CD4-positive, alpha-beta T cell treated with Interleukin-12 subunit alpha and Interleukin-12 subunit beta, for 1 hour (primary cell): ENCODE results near the gene MLLT1.

Experiments
- DNase-seq: peaks from one replicate; pipeline ENCODE4 v3.0.0-alpha.2; 2020

Gene MLLT1

DNA sequence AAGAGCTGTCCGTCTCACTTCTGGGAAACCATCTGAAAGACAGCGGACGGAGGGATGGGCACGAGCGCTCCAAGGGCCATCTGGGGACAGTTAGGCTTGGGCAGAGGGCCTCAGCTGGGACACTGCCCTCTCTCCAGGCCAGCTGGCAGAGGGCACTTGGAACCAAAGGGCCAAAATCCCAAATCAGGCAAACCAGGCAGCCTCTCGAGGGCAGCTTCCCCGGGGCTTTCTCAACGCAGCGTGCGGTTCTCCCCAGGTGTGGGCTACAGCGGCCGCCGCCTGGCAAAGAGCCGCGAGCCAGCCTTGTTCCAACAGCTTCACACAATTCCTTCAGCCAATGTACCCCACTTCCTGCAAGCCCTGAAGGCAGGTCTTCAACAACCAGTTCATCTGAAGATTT is 5.0 kb downstream of the MLLT1 start:
- DNase-seq: no peak

DNA sequence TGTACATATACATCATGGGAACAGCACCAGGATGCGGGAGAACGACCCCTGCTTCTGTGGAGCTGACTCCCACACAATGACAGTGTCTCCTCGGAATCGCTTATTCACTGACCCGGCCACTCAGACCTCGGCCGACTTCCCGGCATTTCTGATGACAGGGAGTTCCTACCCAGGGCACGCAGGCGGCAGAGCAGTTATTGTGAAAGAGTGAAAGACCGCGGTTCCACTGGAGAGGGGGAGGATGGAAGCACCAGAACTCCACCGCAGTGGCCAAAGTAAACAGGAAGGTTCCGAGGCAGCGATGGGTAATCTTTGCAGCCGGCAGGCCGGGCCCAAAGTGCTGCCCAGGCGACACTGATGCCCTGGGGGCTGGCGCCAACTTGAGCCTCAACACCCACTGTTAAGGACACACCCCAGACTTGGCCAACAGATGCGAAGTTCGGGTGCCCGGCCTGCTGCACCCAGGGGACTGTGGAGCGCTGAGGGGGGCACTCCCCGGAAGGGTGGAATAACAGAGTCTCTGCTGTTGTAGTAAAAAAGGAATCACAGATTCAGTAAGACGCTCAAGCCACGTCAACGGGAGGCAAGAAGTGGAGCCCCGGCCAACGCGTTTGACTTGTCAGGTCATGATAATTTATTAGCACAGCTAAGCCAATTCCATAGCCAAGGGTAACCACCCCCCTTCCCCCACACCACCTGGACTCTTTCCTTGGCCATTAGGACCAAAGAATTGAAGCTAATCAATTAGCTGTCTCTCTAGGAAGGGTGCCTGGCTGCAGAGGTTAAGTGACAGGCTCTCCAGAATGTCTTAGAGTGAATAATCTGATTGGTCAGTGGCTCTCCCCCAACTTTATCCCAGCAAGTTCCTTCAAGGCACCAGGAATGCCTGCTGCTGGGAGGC is 5.8 kb downstream of the MLLT1 start:
- DNase-seq: no peak

DNA sequence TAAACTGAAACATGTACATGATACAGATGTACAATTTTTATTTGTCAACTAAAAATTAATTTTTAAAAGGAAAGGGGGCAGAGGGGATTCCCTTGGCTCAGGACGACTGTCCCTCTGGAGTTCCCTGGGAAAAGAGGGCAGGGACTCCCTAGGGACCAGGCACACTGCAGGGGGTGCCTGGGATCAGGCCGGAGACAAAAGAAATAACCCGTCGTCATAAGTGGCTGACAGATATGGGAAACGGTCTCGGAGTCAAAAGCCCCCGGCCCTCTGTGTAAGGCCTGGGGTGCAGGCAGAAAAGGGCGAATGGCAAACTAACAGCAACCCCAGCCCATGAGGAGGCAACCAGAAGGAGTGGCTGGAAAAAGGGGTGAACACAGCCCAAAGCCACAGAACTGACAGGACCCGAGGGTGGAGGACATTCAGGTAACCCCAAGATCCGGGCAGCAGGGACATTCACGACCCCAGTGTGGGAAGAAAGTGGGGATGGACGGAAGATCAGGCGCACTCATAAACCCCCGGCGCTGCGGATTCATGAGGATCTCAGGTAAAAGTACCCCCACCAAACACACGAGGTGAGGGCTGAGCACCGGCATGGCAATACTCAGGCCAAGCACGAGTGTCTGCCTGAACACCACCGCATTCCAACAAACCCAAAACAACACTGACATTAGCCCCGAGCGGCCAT is 6.7 kb downstream of the MLLT1 start:
- no peak for DNase-seq

DNA sequence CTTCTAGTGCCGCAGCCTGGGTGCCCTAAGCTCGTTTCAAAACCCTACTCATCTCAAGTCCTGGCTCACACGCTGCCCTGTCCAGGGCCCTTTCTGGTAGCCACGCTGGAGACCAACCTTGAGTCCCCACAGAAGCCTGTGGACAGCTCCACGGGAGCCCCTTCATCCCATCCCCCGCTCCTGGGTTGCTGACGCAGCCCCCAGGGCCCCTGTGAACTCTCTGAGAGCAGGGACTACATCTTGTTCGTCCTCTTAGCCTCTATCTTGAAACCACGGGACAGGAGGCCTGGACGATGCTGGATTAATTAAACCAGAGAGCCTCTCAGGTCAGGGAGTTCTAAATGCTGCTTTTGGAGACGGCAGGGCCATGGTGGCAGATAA is 7.4 kb downstream of the MLLT1 start:
- DNase-seq: no peak

DNA sequence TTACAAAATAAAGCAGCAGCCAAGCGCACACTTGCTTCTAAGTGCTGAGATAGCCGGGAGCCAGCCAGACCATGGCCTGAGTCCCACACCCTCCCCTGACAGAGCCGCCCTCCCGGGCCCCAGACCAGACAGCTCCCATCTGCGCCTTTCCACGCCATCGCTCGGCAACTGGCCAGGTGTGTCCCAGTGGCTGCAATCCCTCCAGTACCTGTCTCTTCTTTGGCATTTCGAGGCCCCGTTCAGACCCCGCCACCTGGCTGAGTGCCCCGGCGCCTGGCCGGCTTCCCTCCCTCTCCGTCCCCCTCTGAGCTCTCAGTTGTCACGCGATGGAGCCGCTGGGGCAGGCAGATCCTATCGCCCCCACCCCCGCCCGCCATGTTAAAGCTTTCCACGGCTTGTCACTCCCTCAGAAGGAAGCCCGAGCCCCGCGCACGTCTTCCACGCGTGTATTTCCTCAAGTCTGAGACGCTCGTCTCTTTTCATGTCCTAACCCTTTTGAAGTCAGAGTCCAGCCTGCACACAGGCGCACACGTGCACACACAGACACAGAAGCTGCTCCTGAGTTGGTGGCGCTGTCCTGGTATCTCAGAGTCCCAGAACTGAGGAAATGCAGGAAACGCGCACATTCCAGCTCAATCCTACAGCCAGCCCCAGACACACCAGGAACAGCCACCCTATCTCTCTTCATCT is 7.9 kb downstream of the MLLT1 start:
- DNase-seq: no peak

DNA sequence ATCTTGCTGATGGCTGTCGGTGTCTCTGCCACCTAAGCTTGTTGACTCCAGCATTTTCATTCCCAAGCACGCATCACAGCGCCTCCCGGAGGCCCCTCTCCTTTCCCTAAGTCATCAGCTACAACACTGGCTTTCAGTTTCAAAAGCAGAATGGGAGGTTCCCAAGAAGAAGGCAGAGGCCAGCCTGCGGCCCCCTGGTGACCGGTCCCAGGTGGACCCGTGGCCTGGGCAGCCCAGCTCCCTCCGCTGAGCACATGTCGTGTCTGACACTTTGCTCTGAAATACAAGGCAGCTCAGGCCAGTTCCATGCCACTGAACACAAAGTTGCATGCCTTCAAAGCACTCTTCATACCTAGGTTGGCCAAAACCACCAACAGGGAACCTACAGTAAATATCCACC is 8.5 kb downstream of the MLLT1 start:
- DNase-seq: no peak

DNA sequence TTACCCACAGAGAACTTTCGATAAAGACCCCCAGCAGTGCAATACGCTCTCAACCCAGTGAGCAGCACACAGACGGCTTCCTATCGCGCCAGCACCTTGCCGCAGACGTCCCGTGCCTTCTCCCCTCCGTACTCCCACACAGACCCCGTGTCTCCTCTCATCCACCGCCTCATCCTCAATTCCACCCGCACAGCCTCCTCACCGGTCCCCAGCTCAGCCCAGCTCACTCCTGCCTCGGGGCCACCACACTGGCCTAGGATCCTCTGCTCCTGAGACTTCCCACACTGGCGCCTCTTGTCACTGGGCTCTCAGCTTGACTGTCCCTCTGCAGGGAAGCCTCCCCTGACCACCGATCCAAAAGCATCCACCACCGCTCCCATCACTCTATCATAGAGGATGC is 9.0 kb downstream of the MLLT1 start:
- DNase-seq: no peak

DNA sequence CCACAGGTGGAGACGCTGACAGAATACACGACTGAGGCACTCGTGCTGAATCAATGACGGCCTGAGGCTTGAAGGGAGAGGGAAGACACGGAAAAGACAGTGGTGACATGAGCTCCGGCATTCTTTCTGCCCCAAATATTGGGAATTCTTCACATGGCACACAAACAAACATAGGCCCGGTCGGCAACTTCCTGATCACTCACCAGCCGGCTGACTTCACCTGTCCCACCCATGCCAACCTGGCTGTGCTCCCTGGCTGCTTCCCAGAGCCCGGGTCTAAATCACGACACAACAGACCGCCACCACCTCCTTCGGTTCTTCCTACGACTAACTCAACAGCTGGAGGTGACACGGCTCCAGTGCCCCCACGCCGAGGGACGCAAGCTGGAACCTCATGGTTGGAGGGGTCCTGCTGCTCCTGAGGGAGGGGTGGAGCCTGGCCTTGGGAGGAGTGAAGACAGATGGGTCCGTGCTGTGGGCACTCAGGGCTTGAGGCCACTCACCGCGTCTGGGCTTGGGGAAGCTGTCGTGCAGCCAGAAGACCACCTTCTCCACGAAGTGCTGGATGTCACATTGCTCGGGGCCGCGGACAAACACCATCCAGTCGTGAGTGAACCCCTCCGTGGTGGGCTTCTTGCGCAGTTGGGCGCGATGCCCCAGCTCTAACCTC is 9.6 kb downstream of the MLLT1 start:
- no peak for DNase-seq

DNA sequence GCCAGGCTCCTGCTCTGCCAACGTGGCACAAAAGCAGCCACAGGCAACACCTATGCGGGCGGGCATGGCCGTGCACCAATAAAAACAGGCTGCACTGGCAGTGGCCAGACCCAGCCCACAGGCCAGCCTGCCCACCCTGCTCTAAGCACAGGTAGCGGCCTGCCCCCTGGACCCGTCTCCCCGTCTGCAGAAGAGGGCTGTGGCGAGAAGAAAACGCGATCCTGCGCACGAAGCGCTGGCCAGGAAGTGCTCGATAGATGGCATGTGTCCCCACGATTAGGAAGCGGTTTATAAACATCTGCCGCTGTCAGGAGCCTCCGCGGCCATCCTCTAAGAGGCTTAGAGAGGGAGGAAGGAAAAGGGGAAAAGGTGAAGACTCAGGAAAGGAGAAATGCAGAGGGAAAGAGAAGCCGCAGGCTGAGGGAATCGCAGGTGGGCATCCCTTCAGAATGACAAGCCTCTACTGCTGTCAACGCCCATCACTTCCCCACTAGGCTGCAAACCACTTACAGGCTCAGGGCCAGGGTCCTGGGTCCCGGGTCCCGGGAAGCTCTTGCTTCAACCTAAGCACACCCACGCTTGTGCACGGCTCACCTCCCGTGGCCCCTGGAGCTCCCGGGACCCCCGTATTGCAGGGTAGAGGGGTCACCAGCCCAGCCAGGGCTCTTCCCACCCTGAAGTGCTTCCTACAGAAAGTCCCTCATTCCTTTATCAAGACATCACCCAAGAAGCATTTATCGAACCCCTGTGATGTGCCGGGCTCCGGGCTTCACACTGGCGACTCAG is 10.5 kb downstream of the MLLT1 start:
- no peak for DNase-seq

DNA sequence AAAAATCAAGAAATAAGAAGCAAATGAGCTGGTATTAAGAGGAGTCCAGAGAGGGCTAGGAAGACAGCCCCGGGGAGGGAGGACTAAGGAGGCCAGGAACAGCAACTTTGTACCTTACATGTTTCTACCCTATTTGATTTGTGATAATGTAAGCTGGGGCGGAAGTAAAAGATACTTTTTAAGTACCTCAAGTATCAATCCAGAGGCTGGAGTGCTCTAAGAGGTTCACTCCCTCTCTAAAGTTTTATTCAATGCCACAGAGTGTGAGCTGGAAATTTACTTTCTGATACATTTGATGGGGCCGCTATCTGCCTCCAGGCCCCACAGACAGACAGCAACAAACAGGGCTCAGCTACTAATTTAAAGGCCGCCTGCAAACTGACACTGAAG is 11.4 kb downstream of the MLLT1 start:
- DNase-seq: no peak

DNA sequence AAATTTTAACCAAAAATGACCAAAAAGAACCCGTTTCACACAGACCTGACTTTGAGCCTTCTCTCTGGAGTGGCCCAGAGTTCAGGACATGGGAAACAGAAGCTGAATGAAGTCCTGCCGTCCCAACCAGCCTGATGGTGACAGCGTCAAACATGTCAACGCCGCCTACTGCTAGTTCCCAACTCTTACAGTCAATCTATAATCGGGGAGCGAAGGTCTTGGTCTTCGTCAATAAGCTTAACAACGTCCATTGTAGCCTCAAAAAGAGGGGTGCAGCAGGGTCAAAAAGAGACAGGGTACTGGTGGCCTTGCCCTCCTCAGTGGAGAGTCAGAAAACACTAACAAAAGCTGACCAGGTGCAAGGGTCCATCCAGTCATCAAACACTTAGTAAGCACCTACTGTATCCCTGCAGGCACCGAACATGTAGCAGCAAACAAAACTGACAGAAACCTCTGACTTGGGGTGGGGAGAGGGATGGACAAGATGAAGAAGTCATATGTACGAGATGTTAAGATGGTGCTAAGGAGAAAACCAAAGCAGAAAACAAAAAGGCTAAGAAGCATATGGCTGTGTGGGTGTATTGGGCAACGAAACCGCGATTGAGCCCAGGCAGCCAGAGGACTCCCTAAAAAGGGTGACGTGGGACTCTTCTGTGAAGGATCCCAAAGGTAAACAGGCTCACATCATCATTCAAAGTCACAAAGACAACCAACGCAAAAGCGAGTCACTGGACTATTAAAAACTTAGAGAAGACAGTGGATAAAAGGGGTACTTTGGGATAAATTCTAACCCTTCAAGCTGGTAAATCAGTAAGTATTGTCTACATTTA is 12.0 kb downstream of the MLLT1 start:
- no peak for DNase-seq

DNA sequence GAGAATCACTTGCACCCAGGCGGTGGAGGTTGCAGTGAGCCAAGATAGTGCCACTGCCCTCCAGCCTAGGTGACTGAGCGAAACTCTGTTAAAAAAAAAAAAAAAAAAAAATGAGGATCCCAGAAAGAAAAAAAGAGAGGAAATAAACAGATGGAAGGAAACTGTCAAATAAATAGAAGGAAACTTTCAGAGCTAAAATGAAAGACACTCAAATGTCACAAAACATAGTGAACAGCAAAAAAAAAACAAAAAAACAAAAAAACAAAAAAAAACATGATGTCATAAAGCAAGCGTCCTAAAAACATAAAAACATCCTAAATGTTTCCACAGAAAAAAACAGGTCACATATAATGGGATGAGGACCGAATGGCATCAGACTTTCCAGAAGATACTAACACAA is 15.0 kb downstream of the MLLT1 start:
- no peak for DNase-seq

DNA sequence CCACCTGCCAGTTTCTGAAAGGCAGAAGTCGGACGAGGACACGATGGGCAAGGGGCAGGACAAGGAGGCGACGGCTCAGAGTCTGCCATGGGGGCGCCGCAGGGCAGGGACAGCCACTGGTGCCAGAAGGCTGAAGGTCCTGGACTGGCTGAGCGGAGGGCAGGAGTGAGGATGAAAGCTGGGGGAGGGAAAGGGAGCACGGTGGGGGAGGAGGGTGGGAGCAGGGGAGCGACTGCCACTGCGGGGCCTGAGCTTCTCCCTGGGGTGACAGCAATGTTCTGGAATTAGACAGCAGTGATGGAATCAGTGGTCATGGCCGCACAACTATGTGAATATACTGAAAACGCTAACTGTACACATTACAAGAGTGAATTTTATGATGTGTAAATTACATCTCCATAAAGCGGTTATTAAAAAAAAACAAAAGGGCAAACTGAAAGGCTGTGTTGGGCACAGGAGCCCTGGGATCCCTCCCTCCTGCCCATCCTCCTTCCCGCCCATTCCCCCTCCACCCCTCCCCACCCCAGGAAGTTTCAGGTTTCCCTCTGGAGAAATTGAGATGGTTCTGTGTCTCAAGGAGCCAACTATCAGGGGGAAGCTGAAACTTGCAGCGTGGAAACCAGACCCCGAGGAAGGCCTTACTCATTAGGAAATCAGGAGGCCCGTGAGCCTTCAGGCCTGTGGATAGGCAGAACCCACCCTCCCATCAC is 15.9 kb downstream of the MLLT1 start:
- DNase-seq: no peak

DNA sequence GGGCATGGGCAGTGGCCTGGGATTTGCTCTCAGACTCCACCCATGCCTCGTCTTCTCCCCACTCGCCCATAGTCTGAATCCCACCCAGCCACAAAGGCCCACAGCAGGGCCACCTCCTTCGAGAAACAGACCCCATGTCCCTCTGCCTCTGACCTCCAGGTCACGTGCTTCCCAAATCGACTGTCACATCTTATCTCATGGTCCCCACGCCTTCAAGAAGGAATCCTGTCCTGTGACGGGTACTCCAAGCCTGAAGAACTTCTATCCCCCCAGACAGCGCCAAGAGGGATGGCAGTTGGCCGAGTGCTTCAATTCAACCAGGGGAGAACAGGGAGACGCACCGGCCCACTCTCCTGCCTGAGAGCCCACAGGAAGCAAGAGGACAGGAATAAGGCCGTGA is 16.5 kb downstream of the MLLT1 start:
- DNase-seq: no peak

DNA sequence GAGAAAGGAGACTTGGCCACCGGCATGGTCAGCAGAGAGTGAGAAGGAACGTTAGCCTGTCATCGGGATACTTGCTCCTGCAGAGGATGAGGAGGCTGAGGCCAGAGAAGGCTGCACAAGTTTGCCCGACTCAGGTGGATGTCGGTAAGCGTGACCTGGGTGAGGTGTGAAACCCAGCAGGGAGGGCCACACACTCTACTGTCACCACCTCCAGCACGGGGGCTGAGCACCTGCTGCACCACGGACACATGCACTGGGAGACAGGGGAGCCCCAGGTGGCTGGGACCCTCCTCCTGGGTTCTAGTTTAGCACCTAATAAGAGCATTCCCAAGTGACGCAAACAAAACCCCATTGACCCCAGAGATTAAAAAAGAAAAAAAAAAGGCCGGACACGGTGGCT is 17.3 kb downstream of the MLLT1 start:
- DNase-seq: no peak

DNA sequence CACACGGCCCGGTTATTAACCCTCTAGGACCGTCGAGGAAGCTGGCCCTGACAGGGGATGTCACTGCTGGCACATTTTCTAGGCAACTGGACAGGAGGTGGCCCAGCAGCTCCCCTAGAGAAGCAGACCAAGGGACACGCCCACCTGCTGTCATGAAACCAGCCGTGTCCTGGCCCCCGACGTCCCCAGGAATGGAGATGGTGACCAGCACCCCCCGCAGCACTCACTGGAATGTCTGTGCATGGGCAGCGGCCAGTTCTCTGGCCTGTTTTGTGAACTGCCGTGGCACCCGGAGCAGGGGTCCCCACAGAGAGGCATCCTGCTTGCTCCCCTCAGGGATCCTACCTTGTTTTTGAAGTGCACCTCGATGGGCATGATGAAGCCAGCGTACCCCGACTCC is 17.9 kb downstream of the MLLT1 start:
- no peak for DNase-seq

DNA sequence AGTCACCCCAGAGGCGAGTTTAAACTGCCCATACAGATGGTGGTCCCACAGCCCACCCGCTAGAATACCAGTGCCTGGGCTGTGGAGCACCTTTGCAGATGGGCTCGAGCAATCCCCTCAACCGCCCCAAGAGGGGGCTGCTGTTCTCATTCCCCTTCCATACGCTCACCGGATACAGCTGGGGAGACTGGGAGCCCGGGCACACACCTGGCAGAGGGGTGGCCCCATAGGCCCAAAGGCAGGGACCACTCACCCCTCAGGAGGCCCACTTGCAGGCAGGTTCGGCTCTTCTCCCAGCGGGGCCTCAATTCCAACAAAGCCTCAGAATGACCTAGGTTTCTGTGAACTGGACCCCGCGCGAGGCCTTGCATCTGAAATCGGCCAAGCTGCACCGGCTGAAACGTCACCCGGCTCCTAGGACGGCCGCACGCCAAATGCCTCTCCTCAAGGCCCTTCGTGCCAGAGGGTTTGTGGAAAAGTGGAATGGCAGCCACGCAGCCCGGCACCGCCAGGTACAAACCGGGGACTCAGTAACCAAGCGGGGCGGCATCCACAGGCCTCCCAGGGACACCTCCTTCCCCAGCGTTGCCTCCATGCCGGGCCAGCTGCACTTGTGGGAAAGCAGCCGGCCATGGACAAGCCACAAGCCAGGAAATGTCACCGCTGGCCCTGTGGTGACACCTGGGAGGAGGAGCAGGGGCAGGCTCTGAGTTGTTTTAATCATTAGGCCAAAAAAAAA is 18.7 kb downstream of the MLLT1 start:
- DNase-seq: peak; percentile 31

DNA sequence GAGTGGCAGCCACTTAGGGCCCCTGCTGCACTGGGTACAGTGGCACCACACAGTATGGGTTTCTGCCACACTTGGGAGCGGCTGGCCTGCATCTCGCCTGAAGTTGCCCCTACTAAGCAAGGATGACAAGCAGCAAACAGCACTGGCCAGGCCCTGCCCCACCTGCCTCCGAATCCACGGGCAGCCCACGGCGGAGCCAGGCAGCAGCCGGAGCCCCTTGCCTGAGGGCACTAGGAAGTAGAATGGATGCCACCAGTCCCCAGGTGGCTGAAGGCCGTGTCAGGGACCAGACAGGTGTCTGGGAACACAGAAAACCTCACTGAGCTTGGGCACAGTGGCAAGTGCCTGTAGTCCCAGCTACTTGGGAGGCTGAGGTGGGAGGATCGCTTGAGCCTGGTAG is 19.4 kb downstream of the MLLT1 start:
- DNase-seq: no peak

DNA sequence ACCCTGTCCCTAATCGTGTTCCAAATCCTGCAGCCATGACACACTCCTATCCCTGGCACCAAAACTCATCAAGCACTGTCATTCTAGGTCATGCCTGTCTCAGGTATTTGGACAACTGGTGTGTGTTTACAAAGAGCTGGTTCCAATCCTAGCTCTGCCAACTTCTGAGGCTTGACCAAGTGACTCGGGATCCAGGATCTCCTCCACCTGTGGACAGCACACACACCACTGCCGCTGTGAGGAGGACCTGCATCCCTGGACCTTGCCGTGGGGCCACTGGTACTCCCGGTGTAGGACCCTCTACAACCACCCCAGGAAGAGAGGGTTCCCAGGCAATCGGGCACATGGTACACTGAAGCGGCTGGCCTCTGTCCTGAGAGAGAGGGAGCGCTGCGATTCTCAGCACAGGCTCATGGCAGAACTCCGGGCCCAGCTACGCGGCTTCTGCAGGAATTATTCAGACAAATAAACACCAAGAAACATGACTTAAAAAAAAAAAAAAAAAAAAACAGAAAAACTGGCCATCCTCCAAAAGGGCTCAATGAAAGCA is 20.4 kb downstream of the MLLT1 start:
- DNase-seq: no peak

DNA sequence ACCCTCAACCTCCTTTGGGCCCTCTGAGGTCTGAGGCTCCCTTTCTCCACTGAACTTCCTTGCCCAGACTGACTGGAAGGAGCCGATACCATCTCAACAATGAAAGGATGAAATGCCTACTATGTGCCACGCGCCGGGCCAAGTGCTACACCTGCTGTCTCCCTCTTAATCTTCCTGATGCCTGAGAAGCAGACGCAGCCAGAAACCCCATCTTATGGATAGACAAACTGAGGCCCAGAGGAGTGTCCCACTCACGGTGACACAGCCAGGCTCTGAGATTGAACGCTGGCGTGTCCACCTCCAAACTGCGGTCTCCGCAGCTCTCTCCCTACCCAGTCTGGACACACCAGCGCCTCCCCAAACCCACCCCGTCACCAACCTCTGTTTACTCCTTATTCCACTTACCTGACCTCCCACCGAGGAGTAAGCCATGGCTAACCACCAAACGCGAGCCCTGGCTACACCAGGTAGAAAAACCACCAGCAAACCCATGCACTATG is 20.9 kb downstream of the MLLT1 start:
- no peak for DNase-seq
